NCI-H1436 treated with DMSO at 0.1 percent for 48 hours (cell line): ENCODE measurements around the gene MORC3.
"Not testable (repeated sequence)": the region's sequence is repeated elsewhere in the genome, so short reads cannot be mapped to it uniquely, and the experiment has no call there.

Source experiments
- DNase-seq: peaks from one replicate; lab custom pipeline; 2025; lab: John Stamatoyannopoulos, UW

The MORC3 gene

GRCh38 chr21:36325373-36326010, 5.5 kb downstream of the MORC3 start:
- no peak for DNase-seq

- DNase-seq = no peak
These were observed 10.9 kb downstream of the MORC3 start for GRCh38 chr21:36330904-36331303.

- no peak for DNase-seq
These were observed 17.1 kb downstream of the MORC3 start for GRCh38 chr21:36337099-36337509.

- no peak for DNase-seq
These were observed 19.0 kb downstream of the MORC3 start for GRCh38 chr21:36338975-36339374.

- DNase-seq = not testable (repeated sequence)
These were observed 22.6 kb downstream of the MORC3 start for GRCh38 chr21:36342581-36342980.

GRCh38 chr21:36344931-36345330, 24.9 kb downstream of the MORC3 start:
- no peak for DNase-seq

GRCh38 chr21:36347278-36347961, 27.4 kb downstream of the MORC3 start:
- no peak for DNase-seq

GRCh38 chr21:36347962-36348328, 27.9 kb downstream of the MORC3 start:
- DNase-seq = no peak

GRCh38 chr21:36349315-36349714, 29.3 kb downstream of the MORC3 start:
- DNase-seq = no peak

GRCh38 chr21:36350282-36350910, 30.4 kb downstream of the MORC3 start:
- DNase-seq = no peak

GRCh38 chr21:36354918-36355680, 35.1 kb downstream of the MORC3 start:
- DNase-seq = no peak

- no peak for DNase-seq
These were observed 35.9 kb downstream of the MORC3 start for GRCh38 chr21:36355868-36356267.

GRCh38 chr21:36359185-36359584, 39.2 kb downstream of the MORC3 start:
- no peak for DNase-seq

GRCh38 chr21:36369064-36369685, 49.2 kb downstream of the MORC3 start:
- no peak for DNase-seq

- no peak for DNase-seq
These were observed 56.0 kb downstream of the MORC3 start for GRCh38 chr21:36375994-36376393.

GRCh38 chr21:36377391-36377842, 57.4 kb downstream of the MORC3 start:
- no peak for DNase-seq

GRCh38 chr21:36379251-36379650, 59.3 kb downstream of the MORC3 start:
- DNase-seq = no peak

GRCh38 chr21:36381841-36382589, 62.0 kb downstream of the MORC3 start:
- DNase-seq = no peak

- DNase-seq = not testable (repeated sequence)
These were observed 62.7 kb downstream of the MORC3 start for GRCh38 chr21:36382722-36383121.

GRCh38 chr21:36384885-36385232, 64.9 kb downstream of the MORC3 start:
- no peak for DNase-seq

- peak; percentile 5 for DNase-seq
These were observed 65.4 kb downstream of the MORC3 start, which contains the start of gene CHAF1B for GRCh38 chr21:36385233-36386030. CHAF1B (plus strand) TSS chr21:36385392; CDS start chr21:36386137, 745 bp downstream.
